Activated naive CD4-positive, alpha-beta T cell treated with anti-CD3 and anti-CD28 coated beads, Interleukin-2, amount 50 U/mL, for 16 hours (primary cell): ENCODE results near the gene DNMT3A.
"Not testable (repeated sequence)": the region's sequence is repeated elsewhere in the genome, so short reads cannot be mapped to it uniquely, and the experiment has no call there.

Experiments used
- DNase-seq: peaks from one replicate; pipeline ENCODE4 v3.0.0-alpha.2; 2020

Gene DNMT3A

DNA sequence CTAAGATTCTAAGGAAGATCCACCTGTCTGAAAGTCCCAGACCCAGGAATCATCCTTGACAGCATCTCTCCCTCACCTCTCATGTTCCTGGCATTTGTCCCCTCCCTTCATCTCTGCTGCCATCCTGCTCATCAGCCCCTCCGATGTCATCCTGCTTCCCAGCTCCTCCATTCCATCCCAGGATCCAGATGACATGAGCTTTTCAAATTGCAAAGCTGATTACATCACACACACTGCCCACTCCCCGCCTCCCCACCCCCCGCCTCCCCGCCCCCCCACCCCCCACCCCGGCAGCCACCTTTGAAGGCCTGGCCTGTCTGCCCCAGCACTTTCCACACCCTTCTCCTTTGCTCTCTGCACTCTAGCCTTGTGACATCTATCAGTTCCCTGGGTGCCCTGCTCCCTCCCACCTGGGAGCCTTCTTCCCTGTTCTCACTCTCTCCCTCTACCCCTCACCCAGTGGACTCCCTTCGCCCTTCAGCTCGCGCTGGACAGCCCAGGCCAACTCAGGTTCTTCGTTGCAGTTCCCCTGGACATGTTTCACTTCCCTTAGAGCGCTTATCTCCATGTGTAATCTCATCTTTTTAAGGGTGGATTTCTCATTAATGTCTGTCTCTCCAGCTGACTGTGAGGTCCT, 61.6 kb downstream of the DNMT3A start:
- no peak for DNase-seq

DNA sequence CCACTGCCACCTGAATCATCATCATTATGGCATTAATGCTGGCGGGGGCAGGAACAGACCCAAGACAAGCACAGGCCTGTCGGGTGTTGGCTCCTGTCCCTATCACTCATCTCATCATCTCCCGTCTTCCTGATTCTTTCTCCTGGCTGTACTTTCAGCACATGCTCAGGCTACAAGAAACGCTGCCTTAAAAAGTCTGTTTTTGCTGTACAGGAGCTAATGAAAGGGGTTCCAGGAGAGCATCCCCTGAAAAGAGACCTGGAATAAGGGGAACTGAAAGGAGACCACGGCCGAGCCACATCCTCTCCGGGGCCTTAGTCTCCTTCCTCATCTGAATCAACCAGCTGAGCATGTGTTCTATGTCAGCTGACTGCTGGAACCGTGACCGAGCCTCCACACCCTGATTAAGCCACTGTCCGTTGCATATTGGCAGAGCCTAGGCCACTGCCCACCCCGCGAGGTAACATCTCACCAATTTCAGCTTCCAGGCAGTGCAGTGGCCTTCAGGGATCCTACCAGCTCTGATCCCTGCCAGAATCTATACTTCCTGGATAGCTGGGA, 62.6 kb downstream of the DNMT3A start:
- DNase-seq, result no peak

DNA sequence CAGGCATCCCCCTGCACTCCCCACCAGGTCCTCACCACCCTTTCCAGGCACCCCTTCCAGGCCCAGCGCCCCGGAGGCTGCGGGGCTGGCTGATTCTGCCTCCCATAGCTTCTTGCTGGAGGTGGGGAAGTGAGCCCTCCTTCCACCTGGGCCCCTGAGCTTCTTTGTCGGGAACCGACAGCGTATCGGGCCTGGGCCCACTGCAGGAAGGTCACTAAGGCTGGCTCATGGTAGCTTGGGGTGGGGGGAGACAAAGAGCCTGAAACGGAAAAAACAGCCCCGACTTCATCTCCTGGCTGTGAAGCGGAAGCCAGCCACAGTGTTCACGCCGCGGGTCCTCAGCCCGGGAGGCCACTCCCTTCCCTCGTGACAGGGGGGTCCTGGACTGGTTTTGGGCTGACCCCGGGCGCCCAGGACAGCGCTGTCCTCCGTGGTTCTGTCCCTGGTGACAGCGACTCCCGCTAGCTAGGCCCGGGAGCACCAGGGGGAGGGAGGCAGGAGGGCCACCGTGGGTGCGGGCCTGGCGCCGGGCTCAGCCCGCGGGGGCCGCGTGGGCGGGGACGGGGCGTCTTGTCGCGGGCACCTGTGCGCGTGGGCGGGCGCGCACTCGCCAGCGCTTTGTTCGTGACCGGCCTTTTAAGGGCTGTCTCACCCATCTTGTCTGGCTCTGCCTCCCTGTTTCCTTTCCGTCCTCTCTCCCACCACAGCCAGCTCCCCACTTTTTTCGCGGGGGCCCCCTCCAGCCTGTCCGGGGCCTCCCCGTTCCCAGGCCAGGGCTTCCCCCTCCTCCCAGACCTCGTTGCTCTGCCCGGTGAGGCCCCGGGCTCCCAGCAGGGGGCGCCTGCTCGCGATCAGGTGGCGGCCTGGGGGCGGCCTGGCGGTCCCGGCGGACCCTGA, 64.9 kb downstream of the DNMT3A start:
- DNase-seq, result peak; percentile 75

DNA sequence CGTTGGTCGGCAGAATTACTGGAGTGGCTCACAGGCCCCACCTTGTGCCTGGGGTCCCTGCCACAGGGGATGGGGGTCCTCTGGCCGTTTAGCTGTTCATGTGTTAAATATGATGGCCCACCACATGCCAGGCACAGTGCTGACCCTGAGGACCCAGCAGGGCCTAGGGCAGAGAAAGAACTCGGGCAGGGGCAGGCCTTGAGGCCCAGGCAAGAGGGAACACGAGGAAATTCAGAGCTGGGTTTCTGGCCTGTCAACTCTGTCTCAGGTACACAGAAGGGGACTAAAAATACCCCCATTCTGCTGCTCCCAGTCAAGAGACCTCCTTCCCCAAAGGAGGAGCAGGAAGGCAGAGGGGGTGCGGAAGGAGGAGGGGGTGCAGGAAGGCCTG, 66.2 kb downstream of the DNMT3A start:
- no peak for DNase-seq

DNA sequence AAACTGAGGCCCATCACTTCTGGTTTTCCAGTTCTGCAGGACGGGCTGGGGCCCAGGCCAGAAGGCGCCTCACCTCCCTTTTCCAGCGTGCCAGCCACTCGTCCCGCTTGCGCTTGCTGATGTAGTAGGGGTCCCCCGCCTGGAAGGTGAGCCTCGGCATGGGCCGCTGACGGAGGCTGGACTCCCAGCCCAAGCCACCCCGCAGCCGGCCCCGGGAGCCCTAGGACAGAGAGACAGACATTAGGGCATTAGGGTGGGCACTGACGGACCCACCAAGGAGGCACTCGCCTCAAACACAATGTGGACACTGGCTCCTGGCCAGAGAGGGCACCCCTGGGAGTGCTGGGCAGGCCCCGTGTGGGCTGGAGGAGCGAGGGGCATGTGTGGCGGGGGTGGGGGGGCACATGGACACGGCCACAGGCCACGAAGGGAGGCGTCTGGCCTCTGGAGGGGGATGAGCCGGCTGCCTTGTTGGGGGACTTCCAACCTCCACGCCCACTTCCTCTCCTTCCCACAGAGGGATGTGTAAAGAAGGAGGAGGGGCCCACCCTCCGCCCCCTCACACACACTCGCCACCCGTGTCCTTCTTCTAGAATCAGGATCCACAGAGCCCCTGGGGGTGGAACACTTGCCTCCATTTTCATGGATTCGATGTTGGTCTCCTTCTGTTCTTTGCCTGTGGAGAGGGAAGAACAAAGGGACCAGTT, 66.7 kb downstream of the DNMT3A start:
- peak; percentile 52 for DNase-seq

DNA sequence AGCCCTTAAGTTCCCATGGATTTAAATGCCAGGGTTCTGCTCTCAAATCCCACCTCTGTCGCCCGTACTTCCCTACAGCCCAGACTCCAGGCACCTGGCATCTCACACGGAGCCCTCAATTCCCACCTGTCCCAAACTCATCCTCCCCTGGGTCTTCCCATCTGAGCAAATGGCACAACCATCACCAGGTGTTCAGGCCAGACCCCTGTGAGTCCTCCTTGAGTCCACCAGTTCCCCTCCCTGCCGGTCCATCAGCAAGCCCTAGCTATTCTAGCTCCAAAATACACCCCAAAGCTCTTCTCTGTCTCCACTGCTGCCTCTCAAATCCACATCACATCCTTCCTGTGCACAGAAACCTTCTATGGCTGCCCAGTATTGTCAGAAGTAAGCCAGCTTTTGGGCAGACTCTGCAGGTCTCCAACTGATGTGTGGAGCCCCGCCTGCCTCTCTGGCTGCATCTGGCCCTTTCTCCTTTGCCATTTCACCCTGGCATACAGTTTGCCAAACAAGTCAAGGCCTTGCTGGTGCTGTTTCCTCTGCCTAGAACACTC, 67.7 kb downstream of the DNMT3A start:
- DNase-seq, result no peak

DNA sequence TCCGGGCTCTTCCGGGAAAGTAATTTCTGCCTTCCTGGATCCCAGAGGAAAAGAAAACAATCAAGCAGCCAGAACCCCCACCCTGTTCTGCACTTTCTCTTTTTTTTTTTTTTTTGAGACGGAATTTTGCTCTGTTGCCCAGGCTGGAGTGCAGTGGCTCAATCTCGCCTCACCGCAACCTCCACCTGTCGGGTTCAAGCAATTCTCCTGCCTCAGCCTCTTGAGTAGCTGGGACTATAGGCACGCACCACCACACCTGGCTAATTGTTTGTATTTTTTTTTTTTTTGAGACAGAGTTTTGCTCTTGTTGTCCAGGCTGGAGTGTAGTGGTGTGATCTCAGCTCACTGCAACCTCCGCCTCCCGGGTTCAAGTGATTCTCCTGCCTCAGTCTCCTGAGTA, 69.0 kb downstream of the DNMT3A start:
- not testable (repeated sequence) for DNase-seq

DNA sequence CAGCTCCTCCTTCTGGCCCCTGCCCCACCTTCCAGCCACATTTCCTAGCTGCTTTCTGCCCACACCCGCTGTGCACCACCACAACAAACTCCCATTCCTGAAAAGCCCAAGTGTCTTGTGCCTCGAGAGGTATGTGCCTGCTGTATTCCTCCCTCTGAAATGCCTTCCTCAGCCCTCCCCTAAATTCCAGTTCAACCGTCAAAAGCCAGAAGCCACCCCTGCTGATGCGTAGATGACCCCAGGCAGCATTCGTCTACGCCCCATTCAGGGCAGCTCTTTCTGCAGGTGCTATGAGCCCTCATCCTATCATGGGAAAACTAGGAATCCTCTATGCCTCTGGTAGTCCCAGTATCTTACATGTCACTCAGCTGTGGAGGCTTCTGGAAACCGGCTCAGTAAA, 71.7 kb downstream of the DNMT3A start:
- no peak for DNase-seq

DNA sequence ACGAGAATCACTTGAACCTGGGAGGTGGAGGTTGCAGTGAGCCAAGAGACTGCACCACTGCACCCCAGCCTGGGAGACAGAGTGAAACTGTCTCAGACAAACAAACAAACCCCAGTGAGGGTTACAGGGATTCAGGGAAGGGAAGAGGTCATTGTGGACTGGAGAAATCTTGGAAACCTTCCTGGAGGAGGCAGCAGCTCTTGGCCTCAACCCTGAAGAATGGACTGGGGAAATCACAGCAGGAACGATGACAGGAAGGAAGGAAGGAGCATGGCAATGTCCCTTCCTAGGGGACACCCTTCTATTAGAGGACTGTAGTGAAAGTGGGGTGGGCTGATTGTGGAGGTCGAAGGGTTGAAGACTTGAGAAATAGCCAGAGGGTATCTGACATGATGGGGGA, 72.5 kb downstream of the DNMT3A start:
- DNase-seq, result no peak

DNA sequence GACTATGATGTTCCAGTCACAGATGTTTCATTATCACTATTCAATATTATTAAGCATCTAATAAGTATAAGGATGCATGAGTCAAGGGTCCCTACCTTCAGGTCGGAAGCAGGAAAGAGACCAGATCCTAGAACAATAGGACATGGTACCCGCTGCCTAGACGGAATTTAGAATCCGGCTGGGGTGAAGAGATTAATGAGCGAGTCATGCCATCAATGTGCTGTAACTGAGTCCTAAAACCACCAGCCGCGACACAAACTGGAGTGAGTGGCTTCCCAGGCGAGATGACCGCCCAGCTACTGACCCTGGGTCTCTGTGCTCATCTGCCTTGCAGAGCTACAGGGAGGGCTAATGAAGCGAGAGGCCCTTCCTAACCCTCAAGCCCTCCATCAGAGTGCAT, 73.6 kb downstream of the DNMT3A start:
- DNase-seq, result no peak

DNA sequence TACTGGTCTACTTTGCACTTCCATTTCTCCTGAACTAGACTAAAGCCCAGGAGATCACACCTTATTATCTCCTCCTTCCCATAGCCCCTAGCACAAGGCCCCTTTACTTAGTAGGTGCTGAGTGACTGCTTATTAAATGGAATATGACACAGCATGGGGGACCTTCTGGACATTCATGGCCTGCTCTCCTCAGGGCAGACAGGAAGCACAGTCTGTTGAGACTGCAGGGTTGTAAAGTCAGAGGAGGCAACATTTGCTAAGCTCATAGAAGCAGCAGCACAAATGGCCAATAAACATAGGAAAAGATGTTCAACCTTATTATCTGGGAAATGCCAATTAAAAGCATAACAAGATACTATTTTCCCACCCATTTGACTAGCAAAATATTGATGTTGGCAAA, 75.3 kb downstream of the DNMT3A start:
- no peak for DNase-seq

DNA sequence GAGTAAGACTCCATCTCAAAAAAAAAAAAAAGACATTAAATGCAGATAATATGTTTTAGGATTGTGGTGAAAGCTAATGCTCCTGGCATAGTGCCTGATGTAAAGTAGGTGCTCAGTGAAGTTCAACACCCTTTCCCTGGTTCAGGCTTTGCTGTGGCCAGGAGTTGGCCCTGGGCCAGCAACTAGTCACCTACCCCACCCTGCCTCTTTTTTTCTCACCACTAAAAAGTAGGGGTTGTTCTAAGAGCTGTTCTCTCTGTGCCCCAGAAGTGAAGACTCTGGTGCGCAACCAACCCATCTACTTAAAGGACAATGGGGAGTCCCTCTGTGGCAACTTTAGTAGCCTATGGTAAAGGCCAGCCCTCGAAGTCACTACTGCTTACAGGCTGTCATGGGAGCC, 75.9 kb downstream of the DNMT3A start:
- DNase-seq, result peak; percentile 31

DNA sequence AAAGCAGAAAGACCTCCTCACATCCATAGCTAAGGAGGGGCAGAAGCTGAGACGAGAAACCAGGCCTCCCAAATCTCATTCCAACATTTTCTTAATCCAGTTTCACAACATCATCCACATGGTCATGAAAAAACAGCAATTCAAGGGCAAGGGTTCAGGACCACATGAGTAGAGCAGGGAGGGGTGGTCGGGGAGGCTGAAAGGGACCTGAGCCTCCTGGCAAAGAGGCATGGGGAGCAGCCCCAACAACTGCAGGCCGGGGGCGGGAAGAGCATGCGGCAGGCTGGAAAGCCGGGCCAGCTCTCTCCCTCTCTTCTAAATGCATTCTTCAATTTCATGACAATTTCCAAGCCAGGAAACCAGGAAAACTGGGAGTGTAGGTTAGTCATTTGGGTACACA, 76.7 kb downstream of the DNMT3A start:
- no peak for DNase-seq

DNA sequence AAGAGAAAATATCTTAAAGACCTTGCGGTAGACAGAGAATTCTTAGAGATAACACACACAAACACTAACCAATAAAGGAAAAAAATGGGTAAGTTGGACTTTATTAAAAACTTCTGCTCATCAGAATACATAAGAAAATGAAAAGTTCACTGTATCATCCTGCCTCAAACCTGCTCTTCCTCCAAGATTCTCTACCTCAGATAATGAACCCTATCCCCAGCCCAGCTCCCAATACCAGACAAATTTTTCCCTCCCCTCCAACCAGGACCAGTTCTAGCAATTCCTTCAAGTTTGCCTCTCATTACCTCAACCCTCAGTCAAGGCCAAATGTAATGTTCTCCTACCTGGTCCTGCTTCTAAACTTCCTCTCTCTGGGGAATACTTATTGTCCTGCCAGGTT, 79.4 kb downstream of the DNMT3A start:
- no peak for DNase-seq

DNA sequence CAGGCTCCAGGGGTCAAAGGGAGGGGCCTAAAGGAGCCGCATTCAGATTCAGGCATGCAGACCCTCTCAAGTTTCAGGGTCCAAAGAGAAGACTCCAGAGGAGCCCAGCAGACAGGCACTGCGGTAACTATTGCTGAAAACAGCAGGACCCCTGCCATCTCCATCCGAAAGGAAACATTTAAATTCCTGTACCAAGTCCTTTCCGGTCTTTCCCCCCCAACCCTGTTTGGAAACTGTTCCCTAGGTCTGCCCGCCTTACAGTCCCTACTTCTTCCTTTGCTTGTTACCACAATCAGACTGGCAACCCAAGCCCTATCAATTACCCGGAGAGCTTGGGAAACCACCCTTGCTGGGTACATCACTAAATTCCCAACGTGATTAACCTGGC, 82.0 kb downstream of the DNMT3A start:
- no peak for DNase-seq

DNA sequence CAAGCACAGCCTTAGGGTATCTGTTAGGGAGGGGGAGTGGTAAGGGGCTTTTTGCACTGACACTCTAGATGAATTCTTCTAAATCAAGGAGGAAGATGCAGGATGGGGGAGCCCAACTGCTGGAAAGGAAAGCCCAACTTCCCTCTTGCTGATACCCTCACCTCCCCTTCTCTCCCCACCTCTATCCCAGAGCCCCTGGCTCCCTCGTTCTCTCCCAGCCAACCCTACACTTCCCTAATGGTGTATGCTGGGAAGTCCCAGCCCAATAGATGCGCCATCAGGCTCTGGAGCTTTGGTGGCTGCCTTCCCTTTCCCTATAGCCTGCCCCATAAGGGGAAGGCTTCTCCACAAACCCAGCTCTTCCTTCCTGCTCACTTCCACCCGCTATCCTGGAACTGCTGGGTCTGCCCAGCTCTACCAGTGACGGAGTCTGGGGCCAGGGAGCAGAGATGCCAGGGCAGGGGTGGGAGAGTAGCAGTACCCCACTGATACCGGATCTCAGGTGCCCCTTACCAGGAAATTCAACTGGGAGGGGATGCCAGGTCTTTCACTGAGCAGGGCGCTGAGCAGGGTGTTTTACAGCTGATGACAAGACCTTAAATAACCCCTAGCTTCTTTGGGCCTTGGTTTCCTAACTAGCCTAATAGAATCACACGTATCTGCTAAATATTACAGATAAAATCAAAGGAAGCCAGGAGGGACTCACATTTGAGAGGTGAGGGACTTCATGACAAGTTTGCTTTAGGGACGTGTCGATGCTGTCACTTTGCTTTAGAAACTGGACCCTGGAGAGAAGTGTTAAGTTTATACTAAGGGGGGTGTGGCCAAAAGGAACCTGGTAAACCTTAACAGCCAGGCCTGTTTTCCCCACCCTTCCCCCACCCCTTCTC, 82.6 kb downstream of the DNMT3A start:
- DNase-seq, result no peak

DNA sequence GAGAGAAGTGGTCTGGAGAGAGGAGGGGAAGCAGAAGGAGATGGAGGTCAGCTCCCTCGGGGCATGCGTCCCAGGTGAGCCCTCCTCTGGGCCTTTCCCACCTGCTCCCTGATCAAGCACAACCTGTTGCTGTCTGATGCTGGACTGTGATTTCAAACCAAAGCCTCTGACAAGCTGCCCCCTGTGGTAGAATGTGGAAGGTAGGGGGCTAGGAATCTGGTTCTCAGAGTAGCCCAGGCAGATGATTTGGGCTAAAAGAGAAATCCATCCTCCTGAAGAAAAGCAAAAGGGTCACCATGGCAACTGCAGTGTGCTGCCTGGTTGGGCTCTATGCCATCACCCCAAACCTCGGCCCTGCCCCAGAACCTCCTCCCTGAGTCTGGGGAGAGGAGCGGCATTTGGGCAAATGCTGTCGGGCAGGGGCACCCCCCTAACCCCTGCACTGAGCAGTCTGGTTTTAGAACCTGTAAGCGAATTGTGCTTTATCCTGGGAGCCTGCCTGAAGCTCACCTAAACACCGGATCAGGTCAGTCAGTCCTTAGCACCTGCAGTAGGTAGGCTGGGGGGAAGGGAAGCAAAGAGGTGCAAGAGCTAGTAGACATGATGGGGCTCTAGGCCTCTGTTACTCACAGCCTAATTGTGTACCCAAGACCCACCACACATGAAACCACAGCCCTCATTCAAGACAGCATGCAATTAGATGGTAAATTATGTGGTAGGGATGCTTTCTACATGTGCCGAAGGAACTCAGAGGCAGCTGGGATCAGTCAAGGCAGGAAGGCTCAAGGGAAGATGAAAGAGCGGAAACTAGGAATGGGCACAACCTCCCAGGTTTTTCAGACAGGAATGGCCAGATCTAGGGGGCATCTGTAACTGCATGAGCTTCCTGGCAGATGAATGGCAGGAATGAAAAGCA, 83.5 kb downstream of the DNMT3A start:
- no peak for DNase-seq

DNA sequence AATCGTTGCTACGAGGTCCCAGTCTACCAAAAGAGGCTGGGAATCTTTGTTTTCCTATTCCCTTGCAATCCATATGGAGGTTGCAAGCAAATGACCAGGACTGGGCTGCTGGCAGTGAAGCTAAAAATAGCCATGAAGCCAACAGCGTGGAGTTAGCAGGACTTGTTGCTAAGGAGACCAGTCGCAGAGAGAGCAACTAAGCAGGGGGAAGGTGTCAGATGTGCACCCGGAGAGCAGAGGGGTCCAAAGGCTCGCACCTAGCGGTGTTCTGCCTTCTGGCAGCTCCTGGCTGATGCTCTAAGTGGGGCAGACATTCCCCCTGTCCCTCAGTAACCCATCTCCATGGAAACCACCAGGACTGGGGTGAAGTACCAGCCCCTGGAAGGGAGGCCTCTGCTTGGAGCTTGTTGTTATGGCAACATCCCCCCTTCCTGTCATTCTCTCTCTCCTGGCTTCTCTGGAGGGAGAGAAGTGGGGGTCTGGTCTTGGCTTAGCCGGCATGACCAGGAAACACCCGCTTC, 84.6 kb downstream of the DNMT3A start:
- DNase-seq, result no peak

DNA sequence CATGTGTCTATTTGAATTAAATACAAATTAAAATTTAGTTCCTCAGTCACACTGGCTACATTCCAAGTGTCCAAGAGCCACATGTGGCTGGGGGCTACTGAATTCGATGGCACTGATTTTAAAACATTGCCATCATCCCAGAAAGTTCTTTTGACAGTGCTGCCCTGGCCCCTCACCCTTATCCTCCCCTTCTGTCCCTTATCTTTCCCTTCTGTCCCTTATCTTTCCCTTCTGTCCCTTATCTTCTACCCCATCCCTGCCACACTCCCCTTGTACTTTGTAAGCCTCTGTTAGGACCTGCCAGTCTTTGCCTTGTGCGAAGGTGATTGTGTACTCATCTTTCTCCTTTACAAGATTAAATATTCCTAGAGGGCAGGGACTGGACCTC, 85.2 kb downstream of the DNMT3A start:
- no peak for DNase-seq

DNA sequence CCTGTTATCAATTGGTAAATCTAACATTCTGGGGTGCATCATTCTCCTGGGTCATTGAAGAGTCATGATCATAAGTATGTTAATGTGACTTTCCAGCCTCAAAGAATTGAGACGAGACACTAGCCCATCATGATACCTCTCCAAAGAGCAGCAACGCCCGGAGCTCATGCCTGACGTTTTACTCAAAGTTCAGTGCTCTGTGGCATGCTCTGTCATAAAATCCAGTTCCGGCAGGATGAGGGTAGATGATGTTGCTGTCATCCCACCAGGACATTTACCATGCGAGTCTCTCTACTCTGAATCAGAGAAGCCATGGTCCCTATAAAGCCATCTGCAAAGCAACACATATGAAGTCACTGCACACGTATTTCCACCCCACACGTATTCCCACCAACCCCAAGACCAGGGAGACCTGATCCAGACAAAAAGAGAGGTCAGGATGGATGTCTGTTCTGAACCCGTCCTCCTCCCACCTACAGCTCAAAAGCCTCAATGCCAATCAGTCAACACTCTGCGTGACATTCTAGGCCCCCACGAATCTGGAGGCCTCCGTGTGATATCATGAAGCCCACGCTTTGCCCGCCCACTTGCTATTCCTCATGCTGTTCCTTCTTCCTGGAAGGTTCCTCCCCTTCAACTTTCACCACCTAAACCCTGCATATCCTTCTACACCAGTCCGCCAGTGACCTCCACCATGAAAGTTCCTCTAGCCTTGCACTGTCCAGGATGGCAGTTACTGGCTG, 85.8 kb downstream of the DNMT3A start:
- no peak for DNase-seq
